Tibial nerve (tissue), 4 donors: ENCODE measurements around the gene PATL2. TPM values are rescaled to one million over a fixed set of nuclear protein-coding genes. Genes with fewer than 3 reads are reported as not detected.

Experiments used
- DNase-seq, 2 donors: peaks; one replicate each; pipeline ENCODE4 v3.0.0-alpha.2; 2019; ENCODE audit warnings: low spot score in 2 of 2
- H3K27ac ChIP-seq, 4 donors: fragments of 200-600 bp; sonication (generic) in 3 of 4; one replicate each; pipeline ENCODE4 v1.5.1; 2017 to 2019; ENCODE audit warnings: mild to moderate bottlenecking in 1 of 4
- H3K27me3 ChIP-seq, 2 donors: fragments of 200-600 bp; sonication (generic) in 1 of 2; one replicate each; pipeline versions ENCODE4 v1.5.1 to v1.6.0; 2017 to 2019
- H3K36me3 ChIP-seq, 3 donors: fragments of 200-600 bp; sonication (generic); one replicate each; pipeline ENCODE4 v1.5.1; 2018 to 2019
- H3K4me1 ChIP-seq, 4 donors: fragments of 200-600 bp; sonication (generic) in 3 of 4; one replicate each; pipeline ENCODE4 v1.5.1; 2017 to 2019
- H3K4me3 ChIP-seq, 4 donors: fragments of 200-600 bp; sonication (generic) in 3 of 4; one replicate each; pipeline ENCODE4 v1.5.1; 2017 to 2019; ENCODE audit warnings: mild to moderate bottlenecking in 1 of 4, moderate library complexity in 1 of 4
- H3K9me3 ChIP-seq, 4 donors: fragments of 200-600 bp; sonication (generic) in 3 of 4; one replicate each; pipeline ENCODE4 v1.5.1; 2017 to 2019
- CTCF ChIP-seq, 5 experiments: fragments of 200-600 bp in 3 of 5; fragments of 450-650 bp in 2 of 5; sonication (generic) in 3 of 5; IDR thresholded peaks; one replicate each; pipeline ENCODE4 v1.5.1; 2016 to 2019; ENCODE audit warnings: antibody characterized with exemption in 5 of 5, mild to moderate bottlenecking in 3 of 5, moderate library complexity in 2 of 5
- EP300 ChIP-seq, 2 donors: sonication (generic); formaldehyde crosslinking; IDR thresholded peaks; one replicate each; pipeline ENCODE4 v1.6.1; 2017; ENCODE audit warnings: antibody characterized with exemption in 2 of 2, mild to moderate bottlenecking in 1 of 2
- POLR2A ChIP-seq, 2 donors: fragments of 450-650 bp; IDR thresholded peaks; one replicate each; pipeline ENCODE4 v1.6.1; 2017; ENCODE audit warnings: antibody characterized with exemption in 2 of 2, mild to moderate bottlenecking in 2 of 2, moderate library complexity in 2 of 2
- WGBS, 2 donors: methylation state at CpG; one replicate each; pipeline ENCODE4 v1.1.5; 2018; 5-methylcytosine and 5-hydroxymethylcytosine counted together
- small RNA-seq: library from RNA; depleted of rRNA; stranded (forward); fragments of <200 nt; gene quantifications from one replicate; pipeline ENCODE3, GENCODE V24; 2016
- total RNA-seq, 4 donors: library from RNA; depleted of rRNA; stranded (reverse); fragments of >200 nt; gene quantifications; one replicate each; pipeline ENCODE4 v1.1.0, GENCODE V29; 2016

PATL2 gene
- total RNA-seq, 4 donors from 2014 or later: 0.30 to 0.98 (median 0.86) TPM

- Histone ChIP-seq H3K27me3 (no peaks in the 10 kb centered on the region), H3K4me3 (no peak overlapping the region), H3K9me3 (no peaks in the 10 kb centered on the region), H3K27ac (no peak overlapping the region), H3K4me1 (no peaks in the 10 kb centered on the region), H3K36me3 (peaks cover 0 to 100% (median 10%) of the 10 kb centered on the region in 3 donors)
- WGBS, 2 donors: 63 to 100% methylated on average over 2 of the region's 2 CpGs
- TF ChIP-seq EP300 (IDR thresholded peaks at IDR 0.05) (no peak), POLR2A (IDR thresholded peaks at IDR 0.05) (no peak), CTCF (IDR thresholded peaks at IDR 0.05) (no peak)
- no peak for DNase-seq
Measured at GRCh38 chr15:44616974-44617373, 94.1 kb downstream of the PATL2 start.

Small RNA genes lying within 50 kb of the gene (small RNA-seq; reads per million reads assigned to genes)
- gene RF00019: not detected

Other genes with a start within 250 kb of the PATL2 start
- gene EIF3J, start 174.2 kb downstream of the PATL2 start, total RNA-seq: 10 to 100 TPM; 53.6 to 93.6 (median 74.7) TPM
- 100 to 1,000 TPM in 2 of 4 donors, 10 to 100 TPM in 2; 65.5 to 157 (median 96.2) TPM for gene SPG11, start 47.7 kb downstream of the PATL2 start, total RNA-seq
- gene B2M, start 194 bp upstream of the PATL2 start, total RNA-seq: 1,000 to 10,000 TPM; 2,056 to 2,934 (median 2,402) TPM
- gene TRIM69, start 25.2 kb upstream of the PATL2 start, total RNA-seq: 10 to 100 TPM; 11.7 to 27.1 (median 19.3) TPM
- gene TERB2, start 245.4 kb upstream of the PATL2 start, total RNA-seq: not detected